GM18505 (cell line): ENCODE measurements around the gene SUCLA2.
"Not testable (repeated sequence)": the region's sequence is repeated elsewhere in the genome, so short reads cannot be mapped to it uniquely, and the experiment has no call there.

ENCODE experiments used
- ATAC-seq: cut with Tn5 transposase; IDR thresholded peaks from one replicate; pipeline ENCODE4 v1.9.1; 2021; ENCODE audit not compliant: unreplicated experiment
- POLR2A ChIP-seq: IDR thresholded peaks from 4 replicates; pipeline ENCODE4 v1.6.1; 2011; ENCODE audit warnings: borderline replicate concordance; ENCODE audit not compliant: insufficient read depth, insufficient read length; ENCODE audit errors: extremely low read depth

SUCLA2 gene

DNA sequence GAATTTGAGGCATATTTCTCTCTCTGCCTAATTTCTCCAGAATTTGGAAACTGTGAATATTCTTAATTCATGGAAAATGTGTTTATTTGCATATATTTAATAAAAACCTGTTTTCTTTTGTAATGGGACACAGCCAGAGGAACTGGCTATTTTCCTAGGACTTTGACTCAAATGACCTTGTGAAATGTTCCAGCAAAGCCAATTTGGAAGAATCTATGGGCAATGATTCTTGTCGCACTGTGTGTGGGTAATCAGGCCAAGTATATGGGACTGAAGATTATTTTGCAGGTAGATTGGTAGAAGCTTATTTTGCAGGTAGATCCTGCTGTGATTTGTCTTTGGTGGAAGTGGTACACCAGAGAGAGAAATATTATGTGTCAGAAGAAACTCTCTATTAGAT lies 38.8 kb downstream of the SUCLA2 start:
- no peak for TF ChIP-seq POLR2A
- ATAC-seq = no peak

DNA sequence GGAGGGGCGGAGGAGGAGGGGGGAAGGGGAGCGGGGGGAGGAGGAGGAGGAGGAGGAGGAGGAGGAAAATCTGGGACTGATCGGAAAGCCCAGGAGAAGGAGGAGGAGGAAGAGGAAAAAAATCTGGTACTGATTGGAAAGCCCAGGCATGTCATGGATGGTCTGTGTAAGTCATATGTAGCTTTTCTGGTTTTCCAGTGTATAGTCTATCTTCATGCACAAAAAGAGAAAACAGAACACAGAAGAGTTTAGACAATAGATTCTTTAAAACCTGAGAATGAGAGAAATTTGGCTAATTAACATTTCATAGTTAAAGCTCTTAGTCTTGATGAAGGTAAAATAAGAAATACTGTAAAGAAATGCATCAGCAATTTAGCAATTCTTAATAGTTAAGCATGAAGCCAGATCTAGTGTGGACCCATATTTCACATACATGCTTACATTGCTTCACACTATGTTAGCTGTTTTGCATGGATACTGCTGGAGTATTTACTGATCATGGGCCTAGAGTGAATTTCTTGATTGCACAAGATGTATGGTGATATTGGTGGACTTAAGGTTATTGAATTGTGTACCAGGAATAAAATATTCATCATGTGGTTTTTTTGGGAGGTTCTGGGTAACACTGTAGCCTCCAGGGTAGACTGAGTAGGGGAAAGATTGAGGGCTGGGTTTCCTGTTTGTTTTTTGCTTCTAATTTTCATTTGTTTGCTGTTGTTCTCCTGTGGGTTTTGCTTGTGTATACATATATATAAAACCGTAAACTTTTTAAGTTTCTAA lies 41.4 kb downstream of the SUCLA2 start:
- no peak for ATAC-seq
- no peak for TF ChIP-seq POLR2A

DNA sequence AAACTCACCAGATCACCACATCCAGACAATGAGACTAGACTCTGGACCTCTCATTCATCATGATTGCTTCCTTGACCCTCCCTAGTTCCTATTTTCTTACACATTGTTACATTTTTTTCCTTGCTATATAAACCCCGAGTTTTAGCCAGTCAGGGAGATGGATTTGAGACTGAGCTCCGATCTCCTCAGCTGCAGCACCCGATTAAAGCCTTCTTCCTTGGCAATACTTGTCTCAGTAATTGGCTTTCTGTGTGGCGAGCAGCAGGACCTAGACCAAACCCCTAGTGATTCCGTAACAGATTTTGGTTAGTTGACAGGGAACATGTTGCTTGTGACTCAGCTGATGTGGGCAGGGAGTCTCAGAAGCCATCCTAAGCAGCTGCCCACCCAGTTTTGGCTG lies 44.0 kb downstream of the SUCLA2 start:
- ATAC-seq = no peak
- no peak for TF ChIP-seq POLR2A

DNA sequence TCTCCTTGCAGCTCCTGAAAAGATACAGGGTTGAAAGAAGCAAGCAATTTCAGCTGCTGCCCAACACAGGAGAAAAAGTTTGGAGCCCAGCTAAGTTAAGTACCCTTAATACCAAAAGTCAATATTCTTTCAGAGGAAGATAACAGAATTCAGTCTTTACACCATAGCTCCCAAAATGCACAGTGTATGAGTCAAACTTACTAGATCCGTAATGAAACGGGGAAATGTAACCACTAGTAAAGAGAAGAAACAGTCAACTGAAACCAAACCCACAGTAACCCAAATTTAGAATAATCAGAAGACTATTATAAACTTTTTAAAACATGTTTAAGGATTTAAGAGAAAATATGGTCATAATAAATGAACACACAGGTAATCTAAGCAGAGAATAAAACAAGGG lies 45.2 kb downstream of the SUCLA2 start:
- TF ChIP-seq POLR2A = no peak
- ATAC-seq = no peak

DNA sequence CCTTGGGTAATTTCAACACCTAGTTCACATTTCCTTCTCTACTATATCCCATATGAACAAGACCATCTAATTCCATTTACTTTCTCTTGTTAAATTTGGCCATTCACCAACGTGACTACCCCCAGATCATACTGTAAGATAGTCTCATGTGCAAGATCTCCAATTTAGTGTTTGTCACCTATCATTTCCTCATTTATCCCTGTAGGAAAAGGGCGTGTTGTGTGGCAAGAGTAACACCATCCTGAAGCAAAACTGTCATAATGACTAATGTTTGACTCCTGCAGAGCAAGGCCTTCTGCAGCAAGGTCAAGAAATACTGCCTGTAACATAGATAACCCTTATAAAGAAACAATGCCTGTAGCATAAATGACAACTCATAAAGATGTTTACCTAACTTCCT lies 51.3 kb downstream of the SUCLA2 start:
- no peak for ATAC-seq
- no peak for TF ChIP-seq POLR2A

DNA sequence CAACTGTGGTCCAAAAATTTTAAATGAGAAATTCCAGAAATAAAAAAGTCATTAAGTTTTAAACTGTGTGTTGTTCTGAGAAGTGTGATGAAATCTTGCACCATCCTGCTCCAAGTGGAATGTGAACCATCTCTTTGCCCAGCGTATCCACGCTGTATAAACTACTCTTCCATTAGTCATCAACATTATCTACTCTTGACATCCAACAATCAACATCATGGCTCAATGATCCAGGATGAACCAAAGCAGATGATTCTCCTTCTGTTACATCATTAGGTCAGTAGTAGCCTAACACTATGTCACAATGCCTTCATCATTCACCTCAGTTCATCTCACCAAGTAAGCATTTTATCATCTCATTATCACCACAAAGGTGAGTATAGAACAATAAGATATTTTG lies 55.3 kb downstream of the SUCLA2 start:
- TF ChIP-seq POLR2A = no peak
- ATAC-seq = no peak

DNA sequence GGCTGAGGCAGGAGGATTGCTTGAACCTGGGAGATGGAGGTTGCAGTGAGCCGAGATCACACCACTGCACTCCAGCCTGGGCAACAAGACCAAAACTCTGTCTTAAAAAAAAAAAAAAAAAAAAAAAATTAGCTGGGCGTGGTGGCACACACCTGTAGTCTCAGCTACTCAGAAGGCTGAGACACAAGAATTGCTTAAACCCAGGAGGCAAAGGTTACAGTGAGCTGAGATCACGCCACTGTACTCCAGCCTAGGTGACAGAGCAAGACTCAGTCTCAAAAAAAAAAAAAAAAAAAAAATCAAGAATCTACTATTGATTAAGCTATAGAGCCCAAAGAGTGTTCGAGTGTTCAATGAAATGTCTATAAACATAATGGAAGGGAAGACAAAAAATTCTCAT lies 55.9 kb downstream of the SUCLA2 start:
- ATAC-seq = not testable (repeated sequence)

DNA sequence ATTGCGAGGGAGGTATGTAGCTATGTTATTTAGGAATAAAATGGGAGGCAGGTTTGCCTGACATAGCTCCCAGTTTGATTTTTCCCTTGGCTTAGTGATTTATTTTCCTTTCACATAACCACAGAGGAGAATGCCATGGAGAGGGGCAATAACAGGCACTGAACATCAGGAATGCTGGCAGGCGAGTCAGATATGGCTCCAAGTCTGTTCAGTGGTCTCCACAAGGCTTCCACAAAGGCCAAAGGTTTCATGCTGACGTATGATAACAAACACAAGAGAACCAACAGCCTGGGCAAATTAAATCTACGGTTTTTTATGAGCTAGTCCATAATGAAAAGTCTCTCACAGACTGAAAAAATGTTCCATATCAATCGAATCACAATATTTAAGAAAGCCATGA lies 66.7 kb downstream of the SUCLA2 start:
- ATAC-seq = no peak
- no peak for TF ChIP-seq POLR2A

DNA sequence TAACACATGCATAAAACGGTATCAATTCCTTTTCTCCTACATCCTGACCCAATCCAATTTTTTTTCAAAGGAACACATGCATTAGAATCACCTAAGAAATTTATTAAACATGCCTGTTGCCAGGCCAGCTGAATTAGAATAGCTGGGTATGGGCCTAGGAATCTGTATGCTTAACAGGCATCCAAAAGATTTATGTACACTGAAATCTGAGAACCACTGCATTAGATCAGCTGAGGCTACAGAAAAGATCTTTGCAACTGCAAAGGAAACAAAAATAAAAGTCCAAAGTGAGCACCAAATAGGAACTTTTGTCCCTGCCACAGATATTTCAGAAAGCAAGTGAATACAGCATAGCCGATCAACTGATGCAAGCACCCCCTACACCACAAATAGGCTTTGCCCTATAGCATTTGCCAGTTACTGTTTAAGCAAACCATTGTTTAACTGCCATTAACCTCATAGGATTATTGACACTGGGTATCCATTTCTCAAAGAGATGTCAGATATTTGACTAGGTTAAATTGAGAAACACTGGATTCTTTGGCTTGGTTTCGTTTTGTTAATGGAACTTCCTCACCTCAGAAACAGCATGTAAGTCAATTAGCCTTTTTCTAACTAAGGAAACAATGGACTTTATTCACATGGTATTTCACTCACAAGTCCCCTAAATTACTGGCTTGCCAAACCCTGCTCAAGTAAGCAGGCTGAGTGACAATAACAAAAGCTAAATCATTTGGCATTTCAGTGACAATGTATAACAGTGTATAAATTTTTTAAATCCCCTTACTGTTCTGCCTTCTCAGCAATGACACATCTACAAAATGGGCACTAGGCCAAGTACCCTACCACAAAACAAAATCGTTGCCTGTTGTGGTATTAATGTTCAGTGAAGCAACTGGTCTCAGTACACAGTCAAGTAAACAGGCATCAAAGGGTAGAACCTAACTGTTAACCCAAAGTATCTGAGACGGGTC lies 67.8 kb downstream of the SUCLA2 start:
- ATAC-seq = no peak

DNA sequence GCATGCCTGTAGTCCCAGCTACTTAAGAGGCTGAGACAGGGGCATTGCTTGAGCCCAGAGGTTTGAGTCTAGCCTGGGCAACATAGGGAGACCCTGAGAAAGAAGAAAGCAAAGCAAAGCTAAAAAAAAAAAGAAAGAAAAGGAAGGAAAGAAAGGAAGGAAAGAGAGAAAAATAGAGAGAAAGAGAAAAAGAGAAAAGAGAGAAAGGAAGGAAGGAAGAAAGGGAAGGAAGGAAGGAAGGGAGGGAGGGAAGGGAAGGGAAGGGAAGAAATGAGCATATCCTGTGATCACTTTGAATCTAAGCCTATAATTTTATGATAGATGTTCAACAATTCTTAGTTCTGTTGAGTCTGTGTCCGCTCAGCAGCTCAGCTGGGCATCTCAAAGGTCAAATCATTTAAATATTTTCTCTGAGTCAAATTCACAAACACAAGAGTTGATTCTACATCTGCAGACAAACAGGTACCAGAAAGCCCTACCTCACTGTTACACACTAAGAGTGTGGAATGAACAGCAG lies 70.4 kb downstream of the SUCLA2 start:
- no peak for TF ChIP-seq POLR2A
- no peak for ATAC-seq

More for the DNA sequence above, 67.8 kb downstream of the SUCLA2 start:
- no peak for TF ChIP-seq POLR2A

DNA sequence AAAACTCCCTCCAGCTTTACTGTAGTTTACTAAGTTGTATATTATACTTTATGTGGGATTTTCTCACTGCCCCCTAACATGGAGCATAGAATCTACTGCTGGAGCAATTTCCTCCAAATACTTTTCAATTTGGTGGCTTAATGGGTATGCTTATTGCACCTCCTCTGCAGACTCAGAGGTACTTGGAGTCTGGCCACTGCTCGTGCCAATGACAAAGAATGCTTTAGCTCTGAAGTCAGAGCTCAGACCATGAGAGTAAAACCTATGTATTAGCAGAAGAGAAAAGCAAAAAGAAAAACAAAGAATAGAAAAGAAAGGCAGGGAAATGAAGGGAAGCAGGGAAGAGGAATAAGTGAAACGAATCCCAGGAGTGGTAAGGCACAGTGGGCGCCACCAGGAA lies 71.9 kb downstream of the SUCLA2 start:
- TF ChIP-seq POLR2A = no peak
- no peak for ATAC-seq

DNA sequence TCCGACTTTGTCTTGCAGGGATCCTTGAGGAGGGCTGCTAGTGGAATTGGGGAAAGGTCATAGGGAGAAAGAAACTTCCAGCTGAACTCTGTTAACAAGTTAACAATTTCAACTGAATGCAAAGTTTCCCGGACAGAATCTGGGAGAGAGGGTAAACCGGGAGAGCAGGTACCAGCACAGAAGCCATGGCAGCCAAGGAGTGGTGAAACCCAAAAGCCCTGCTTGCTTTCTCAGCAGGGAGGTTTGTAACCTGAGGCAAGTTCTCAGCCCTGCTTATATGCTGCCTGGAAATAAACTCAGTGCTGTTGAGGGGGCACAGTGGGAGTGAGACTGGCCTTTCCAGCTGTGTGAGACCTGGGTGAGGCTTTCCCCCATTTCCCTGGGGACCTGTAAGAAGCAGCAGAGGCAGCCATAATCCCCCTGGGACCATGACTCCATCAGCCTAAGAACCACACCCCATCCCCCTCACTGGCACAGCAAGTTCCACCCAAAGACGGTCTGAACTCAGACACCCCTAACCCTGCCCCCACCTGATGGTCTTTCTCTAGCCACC lies 84.0 kb downstream of the SUCLA2 start:
- TF ChIP-seq POLR2A = no peak
- no peak for ATAC-seq

DNA sequence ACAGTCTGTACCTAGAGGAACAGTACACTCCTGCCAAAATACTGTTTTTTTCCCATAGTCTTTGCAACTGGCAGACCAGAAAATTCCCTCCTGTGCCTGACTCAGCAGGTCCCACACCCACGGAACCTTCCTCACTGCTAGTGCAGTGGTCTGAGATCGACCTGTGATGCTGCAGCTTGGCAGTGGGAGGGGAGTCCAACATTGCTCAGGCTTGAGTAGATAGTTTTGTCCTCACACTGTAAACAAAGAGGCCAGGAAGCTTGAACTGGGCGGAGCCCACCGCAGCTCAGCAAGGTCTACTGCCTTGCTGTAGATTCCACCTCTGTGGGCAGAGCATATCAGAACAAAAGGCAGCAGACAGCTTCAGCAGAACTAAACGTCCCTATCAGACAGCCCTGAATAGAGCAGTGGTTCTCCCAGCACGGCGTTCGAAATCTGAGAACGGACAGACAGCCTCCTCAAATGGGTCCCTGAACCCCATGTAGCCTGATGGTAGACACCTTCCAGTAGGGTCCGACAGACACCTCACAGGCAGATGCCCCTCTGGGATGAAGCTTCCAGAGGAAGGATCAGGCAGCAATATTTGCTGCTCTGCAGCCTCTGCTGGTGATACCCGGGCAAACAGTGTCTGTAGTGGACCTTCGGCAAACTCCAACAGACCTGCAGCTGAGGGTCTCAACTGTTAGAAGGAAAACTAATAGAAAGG lies 92.7 kb downstream of the SUCLA2 start:
- no peak for ATAC-seq
- no peak for TF ChIP-seq POLR2A
